Mucosa of stomach (tissue), 1 donor: Measurements from ENCODE around the gene TEX22.

Experiments used
- H3K27me3 ChIP-seq: one replicate; pipeline ENCODE4 v1.7.0; 2013; ENCODE audit warnings: mild to moderate bottlenecking, low read length; ENCODE audit not compliant: control insufficient read depth, insufficient read depth
- H3K36me3 ChIP-seq: one replicate; pipeline ENCODE4 v1.7.0; 2013; ENCODE audit warnings: low read length; ENCODE audit not compliant: control insufficient read depth, insufficient read depth
- H3K4me1 ChIP-seq: one replicate; pipeline ENCODE4 v1.7.0; 2013; ENCODE audit warnings: mild to moderate bottlenecking, low read length; ENCODE audit not compliant: control insufficient read depth, insufficient read depth
- H3K4me3 ChIP-seq: one replicate; pipeline ENCODE4 v1.7.0; 2013; ENCODE audit warnings: low read length
- H3K9ac ChIP-seq: one replicate; pipeline ENCODE4 v1.7.0; 2013; ENCODE audit warnings: mild to moderate bottlenecking, low read length, moderate library complexity
- H3K9me3 ChIP-seq: one replicate; pipeline ENCODE4 v1.7.0; 2013; ENCODE audit warnings: mild to moderate bottlenecking, low read length, moderate library complexity; ENCODE audit not compliant: control insufficient read depth
- donor health status: Pancreatic carcinoma.

TEX22 gene

GRCh38 chr14:105398726-105399465, 558 bp downstream of the TEX22 start:
- H3K36me3 ChIP-seq = no peaks in the 10 kb centered on the region
- peaks cover 19% of the 10 kb centered on the region for H3K4me1 ChIP-seq

GRCh38 chr14:105399466-105399775, 1.1 kb downstream of the TEX22 start:
- H3K27me3 ChIP-seq = no peaks in the 10 kb centered on the region
- peaks cover 19% of the 10 kb centered on the region for H3K4me1 ChIP-seq
- H3K9ac ChIP-seq = no peak overlapping the region
- no peaks in the 10 kb centered on the region for H3K36me3 ChIP-seq
- peak overlapping the region; percentile 60 for H3K4me3 ChIP-seq
- no peaks in the 10 kb centered on the region for H3K9me3 ChIP-seq

More at GRCh38 chr14:105398726-105399465, 558 bp downstream of the TEX22 start:
- Histone ChIP-seq H3K9me3 (no peaks in the 10 kb centered on the region), H3K27me3 (no peaks in the 10 kb centered on the region), H3K9ac (peak overlapping the region; percentile 89), H3K4me3 (peak overlapping the region; percentile 60)

GRCh38 chr14:105400016-105400415, 1.7 kb downstream of the TEX22 start:
- Histone ChIP-seq H3K27me3 (no peaks in the 10 kb centered on the region), H3K9ac (no peak overlapping the region), H3K4me3 (no peak overlapping the region), H3K9me3 (no peaks in the 10 kb centered on the region), H3K36me3 (no peaks in the 10 kb centered on the region), H3K4me1 (peaks cover 19% of the 10 kb centered on the region)

- Histone ChIP-seq H3K9ac (no peak overlapping the region), H3K36me3 (no peaks in the 10 kb centered on the region), H3K9me3 (no peaks in the 10 kb centered on the region), H3K27me3 (no peaks in the 10 kb centered on the region), H3K4me1 (peaks cover 19% of the 10 kb centered on the region), H3K4me3 (no peak overlapping the region)
Observed at GRCh38 chr14:105401699-105402098, 3.4 kb downstream of the TEX22 start.

- H3K9me3 ChIP-seq = no peaks in the 10 kb centered on the region
- no peaks in the 10 kb centered on the region for H3K36me3 ChIP-seq
- peaks cover 24% of the 10 kb centered on the region for H3K27me3 ChIP-seq
- no peak overlapping the region for H3K9ac ChIP-seq
- no peak overlapping the region for H3K4me3 ChIP-seq
- peaks cover 11% of the 10 kb centered on the region for H3K4me1 ChIP-seq
Observed at GRCh38 chr14:105408592-105408991, 10.3 kb downstream of the TEX22 start.

- Histone ChIP-seq H3K9ac (no peak overlapping the region), H3K27me3 (peaks cover 24% of the 10 kb centered on the region), H3K4me1 (peaks cover 11% of the 10 kb centered on the region), H3K36me3 (no peaks in the 10 kb centered on the region), H3K9me3 (no peaks in the 10 kb centered on the region), H3K4me3 (no peak overlapping the region)
Observed at GRCh38 chr14:105409364-105409763, 11.0 kb downstream of the TEX22 start.

- Histone ChIP-seq H3K4me1 (peaks cover 11% of the 10 kb centered on the region), H3K9me3 (no peaks in the 10 kb centered on the region), H3K9ac (no peak overlapping the region), H3K27me3 (peaks cover 24% of the 10 kb centered on the region), H3K36me3 (no peaks in the 10 kb centered on the region), H3K4me3 (no peak overlapping the region)
Observed at GRCh38 chr14:105410642-105411016, 12.3 kb downstream of the TEX22 start.

GRCh38 chr14:105411017-105411941, 12.9 kb downstream of the TEX22 start:
- H3K9ac ChIP-seq = no peak overlapping the region
- no peaks in the 10 kb centered on the region for H3K36me3 ChIP-seq
- H3K4me1 ChIP-seq = peaks cover 11% of the 10 kb centered on the region
- peaks cover 24% of the 10 kb centered on the region for H3K27me3 ChIP-seq
- H3K4me3 ChIP-seq = no peak overlapping the region
- no peaks in the 10 kb centered on the region for H3K9me3 ChIP-seq

- H3K4me1 ChIP-seq = peaks cover 11% of the 10 kb centered on the region
- H3K27me3 ChIP-seq = peaks cover 24% of the 10 kb centered on the region
- H3K9me3 ChIP-seq = no peaks in the 10 kb centered on the region
- H3K9ac ChIP-seq = no peak overlapping the region
- no peaks in the 10 kb centered on the region for H3K36me3 ChIP-seq
- H3K4me3 ChIP-seq = no peak overlapping the region
Observed at GRCh38 chr14:105411985-105412770, 13.8 kb downstream of the TEX22 start.

GRCh38 chr14:105412771-105413543, 14.6 kb downstream of the TEX22 start:
- H3K4me1 ChIP-seq = peaks cover 11% of the 10 kb centered on the region
- H3K4me3 ChIP-seq = no peak overlapping the region
- H3K9ac ChIP-seq = no peak overlapping the region
- peaks cover 24% of the 10 kb centered on the region for H3K27me3 ChIP-seq
- H3K36me3 ChIP-seq = no peaks in the 10 kb centered on the region
- no peaks in the 10 kb centered on the region for H3K9me3 ChIP-seq

- Histone ChIP-seq H3K9ac (no peak overlapping the region), H3K9me3 (no peaks in the 10 kb centered on the region), H3K4me3 (no peak overlapping the region), H3K4me1 (peaks cover 11% of the 10 kb centered on the region), H3K27me3 (peaks cover 24% of the 10 kb centered on the region), H3K36me3 (no peaks in the 10 kb centered on the region)
Observed at GRCh38 chr14:105413544-105413886, 15.2 kb downstream of the TEX22 start.
